HG02623 (cell line): ENCODE results near the gene MORC3.
"Not testable (repeated sequence)": the region's sequence is repeated elsewhere in the genome, so short reads cannot be mapped to it uniquely, and the experiment has no call there.

Experiments
- ATAC-seq: cut with Tn5 transposase; IDR thresholded peaks from one replicate; pipeline ENCODE4 v1.9.1; 2021; ENCODE audit warnings: moderate library complexity; ENCODE audit not compliant: unreplicated experiment

MORC3 gene, protein sequence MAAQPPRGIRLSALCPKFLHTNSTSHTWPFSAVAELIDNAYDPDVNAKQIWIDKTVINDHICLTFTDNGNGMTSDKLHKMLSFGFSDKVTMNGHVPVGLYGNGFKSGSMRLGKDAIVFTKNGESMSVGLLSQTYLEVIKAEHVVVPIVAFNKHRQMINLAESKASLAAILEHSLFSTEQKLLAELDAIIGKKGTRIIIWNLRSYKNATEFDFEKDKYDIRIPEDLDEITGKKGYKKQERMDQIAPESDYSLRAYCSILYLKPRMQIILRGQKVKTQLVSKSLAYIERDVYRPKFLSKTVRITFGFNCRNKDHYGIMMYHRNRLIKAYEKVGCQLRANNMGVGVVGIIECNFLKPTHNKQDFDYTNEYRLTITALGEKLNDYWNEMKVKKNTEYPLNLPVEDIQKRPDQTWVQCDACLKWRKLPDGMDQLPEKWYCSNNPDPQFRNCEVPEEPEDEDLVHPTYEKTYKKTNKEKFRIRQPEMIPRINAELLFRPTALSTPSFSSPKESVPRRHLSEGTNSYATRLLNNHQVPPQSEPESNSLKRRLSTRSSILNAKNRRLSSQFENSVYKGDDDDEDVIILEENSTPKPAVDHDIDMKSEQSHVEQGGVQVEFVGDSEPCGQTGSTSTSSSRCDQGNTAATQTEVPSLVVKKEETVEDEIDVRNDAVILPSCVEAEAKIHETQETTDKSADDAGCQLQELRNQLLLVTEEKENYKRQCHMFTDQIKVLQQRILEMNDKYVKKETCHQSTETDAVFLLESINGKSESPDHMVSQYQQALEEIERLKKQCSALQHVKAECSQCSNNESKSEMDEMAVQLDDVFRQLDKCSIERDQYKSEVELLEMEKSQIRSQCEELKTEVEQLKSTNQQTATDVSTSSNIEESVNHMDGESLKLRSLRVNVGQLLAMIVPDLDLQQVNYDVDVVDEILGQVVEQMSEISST

GRCh38 chr21:36319767-36320420, at the start of gene MORC3:
Gene MORC3 (plus strand): TSS chr21:36320197. CDS start chr21:36320265, 68 bp downstream.
- peak; percentile 82 for ATAC-seq

DNA sequence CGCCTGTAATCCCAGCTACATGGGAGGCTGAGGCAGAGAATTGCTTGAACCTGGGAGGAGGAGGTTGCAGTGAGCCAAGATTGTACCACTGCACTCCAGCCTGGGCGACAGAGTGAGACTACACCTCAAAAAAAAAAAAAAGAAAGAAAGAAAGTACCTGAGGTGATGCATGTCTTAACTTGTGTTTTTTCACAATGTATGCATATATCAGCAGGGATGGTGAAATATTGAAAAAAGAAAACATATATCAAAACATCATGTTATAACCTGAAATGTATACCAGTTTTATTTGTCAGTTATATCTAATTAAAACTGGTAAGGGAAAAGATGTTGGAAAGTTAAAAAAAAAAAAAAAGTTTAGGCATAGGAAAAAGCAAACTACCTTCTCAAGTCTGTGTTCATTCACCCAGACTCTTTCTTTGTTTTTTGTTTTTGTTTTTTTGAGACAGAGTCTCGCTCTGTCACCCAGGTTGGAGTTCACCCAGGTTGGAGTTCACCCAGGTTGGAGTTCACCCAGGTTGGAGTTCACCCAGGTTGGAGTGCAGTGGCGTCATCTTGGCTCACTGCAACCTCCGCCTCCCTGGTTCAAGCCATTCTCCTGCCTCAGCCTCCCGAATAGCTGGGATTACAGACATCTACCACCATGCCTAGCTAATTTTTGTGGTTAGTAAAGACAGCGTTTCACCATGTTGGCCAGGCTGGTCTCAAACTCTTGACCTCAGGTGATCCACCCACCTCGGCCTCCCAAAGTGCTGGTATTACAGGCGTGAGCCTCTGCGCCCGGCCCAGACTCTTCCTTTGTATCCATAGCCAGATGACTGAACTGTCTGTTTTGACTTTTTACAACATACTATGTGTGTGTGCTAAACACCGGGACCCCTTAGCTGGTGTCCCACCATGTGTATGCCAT, 49.0 kb upstream of the MORC3 start:
- not testable (repeated sequence) for ATAC-seq

- no peak for ATAC-seq
These were observed 45.9 kb upstream of the MORC3 start for GRCh38 chr21:36274128-36274527.

DNA sequence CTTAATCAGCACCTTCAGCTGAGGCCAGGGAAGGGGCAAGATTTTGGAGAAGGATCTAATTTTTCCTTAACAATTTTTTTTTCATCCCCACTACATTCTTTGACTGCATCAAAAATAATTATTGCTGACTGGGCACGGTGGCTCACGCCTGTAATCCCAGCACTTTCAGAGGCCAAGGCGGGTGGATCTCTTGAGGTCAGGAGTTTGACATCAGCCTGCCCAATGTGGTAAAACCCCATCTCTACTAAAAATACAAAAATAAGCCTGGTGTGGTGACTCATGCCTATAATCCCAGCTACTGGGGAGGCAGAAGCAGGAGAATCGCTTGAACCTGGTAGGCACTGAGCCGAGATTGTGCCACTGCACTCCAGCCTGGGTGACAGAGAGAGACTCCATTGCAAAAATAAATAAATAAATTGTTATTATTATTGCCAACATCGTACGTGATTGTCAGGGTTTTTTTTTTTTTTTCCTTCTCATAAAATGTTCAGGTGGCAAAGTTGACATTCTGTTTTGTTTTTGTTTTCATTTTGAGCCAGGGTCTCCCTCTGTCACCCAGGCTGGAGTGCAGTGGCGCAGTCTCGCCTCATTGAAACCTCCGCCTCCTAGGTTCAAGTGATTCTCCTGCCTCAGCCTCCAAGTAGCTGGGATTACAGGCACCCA, 37.3 kb upstream of the MORC3 start:
- no peak for ATAC-seq

DNA sequence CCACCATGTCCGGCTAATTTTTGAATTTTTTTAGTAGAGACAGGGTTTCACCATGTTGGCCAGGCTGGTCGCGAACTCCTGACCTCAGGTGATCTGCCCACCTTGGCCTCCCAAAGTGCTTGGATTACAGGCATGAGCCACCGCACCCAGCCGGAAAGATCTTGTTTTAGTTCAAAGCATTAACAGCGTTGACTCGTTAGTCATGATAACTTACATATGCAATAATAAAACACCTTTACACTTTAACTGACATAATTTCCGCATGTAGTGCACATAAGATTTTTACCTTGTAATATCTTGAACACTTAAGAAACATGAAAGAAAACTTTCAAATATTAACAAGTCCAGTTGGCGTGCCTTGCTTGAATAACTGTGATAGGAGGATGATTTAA, 36.8 kb upstream of the MORC3 start:
- ATAC-seq = not testable (repeated sequence)

DNA sequence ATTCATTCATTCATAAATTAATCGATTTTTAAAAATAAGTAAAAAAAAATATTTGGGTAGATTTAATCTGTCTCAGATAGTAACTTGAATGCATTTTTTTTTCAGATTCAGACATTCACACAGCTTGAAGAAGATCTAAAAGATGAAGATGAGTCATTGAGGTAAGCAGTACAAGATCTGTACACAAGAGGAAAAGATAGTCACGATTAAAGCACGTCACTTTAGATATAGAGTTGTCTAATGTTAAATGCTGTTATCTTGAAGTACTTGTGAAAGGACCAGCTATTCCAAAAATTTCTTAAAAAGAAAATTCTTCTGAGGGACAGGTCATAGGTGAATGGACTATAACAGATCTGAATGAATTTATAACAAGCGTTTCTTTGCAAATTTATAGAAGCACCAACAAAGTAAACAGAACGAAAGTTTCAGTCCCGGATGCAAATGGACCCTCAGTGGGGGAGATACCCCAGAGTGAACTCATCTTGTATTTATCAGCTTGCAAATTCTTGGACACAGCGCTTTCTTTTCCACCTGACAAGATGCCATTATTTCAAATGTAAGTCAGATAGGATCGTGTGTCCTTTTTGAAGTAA, 31.2 kb upstream of the MORC3 start:
- ATAC-seq = no peak

DNA sequence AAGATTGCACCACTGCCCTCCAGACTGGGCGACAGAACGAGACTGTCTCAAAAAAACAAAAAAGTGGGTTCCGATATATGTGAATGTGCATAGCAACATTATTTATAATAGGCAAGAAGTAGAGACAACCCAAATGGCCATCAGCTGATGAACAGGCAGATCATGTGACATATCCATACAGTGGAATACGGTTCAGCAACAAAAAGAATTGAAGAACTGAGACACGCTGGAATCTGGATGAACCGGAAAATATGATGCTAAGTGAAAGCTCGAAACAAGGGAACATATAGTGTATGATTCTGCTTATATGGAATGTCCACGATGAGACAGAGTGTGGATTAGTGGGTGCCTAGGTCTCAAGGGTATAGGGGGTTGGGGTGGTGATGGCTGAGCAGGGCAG, 28.5 kb upstream of the MORC3 start:
- no peak for ATAC-seq

DNA sequence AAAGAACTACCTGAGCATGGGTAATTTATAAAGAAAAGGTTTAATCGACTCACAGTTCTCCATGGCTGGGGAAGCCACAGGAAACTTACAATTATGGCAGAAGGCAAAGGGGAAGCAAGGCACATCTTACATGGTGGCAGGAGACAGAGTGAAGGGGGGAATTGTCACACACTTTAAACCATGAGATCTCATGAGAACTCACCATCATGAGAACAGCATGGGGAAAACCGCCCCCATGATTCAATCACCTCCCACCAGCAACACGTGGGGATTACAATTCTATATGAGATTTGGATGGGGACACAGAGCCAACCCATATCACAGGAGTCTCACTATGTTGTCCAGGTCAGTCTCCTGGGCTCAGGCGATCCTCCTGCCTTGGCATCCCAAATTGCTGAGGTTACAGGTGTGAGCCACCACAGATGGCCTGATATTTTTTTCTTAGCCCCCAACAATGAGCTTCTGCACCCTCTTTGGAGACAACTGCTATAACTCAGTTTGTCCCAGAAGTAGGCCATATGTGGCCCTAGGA, 22.5 kb upstream of the MORC3 start:
- ATAC-seq = no peak

GRCh38 chr21:36297938-36298572, 21.9 kb upstream of the MORC3 start:
- peak; percentile 99 for ATAC-seq

GRCh38 chr21:36306872-36307534, 13.0 kb upstream of the MORC3 start:
- ATAC-seq = no peak

GRCh38 chr21:36310016-36310415, 10.0 kb upstream of the MORC3 start:
- ATAC-seq = peak; percentile 71

GRCh38 chr21:36313446-36313845, 6.6 kb upstream of the MORC3 start:
- not testable (repeated sequence) for ATAC-seq

DNA sequence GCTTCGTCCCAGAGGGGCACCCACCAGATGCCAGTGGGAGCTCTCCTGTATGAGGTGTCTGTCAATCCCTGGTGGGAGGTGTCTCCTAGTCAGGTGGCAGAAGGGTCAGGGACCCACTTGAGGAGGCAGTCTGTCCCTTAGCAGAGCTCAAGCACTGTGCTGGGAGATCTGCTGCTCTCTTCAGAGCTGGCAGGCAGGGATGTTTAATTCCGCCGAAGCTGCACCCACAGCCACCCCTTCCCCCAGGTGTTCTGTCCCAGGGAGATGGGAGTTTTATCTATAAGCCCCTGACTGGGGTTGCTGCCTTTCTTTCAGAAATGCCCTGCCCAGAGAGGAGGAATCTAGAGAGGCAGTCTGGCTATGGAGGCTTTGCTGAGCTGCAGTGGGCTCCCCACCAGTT, 4.0 kb upstream of the MORC3 start:
- not testable (repeated sequence) for ATAC-seq

GRCh38 chr21:36316872-36317484, 3.0 kb upstream of the MORC3 start:
- ATAC-seq = no peak

DNA sequence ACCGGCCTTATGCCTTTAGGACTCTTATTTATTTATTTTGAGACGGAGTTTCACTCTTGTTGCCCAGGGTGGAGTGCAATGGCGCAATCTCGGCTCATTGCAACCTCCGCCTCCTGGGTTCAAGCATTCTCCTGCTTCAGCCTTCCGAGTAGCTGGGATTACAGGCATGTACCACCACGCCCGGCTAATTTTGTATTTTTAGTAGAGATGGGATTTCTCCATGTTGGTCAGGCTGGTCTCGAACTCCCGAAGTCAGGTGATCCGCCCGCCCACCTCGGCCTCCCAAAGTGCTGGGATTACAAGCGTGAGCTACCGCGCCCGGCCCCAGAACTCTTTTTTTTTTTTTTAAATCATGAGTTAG, 611 bp upstream of the MORC3 start:
- not testable (repeated sequence) for ATAC-seq

GRCh38 chr21:36320421-36321324, 676 bp downstream of the MORC3 start:
- peak; percentile 39 for ATAC-seq
